GM18861 (cell line): ENCODE measurements around the gene CISD2.
"Not testable (repeated sequence)": the region's sequence is repeated elsewhere in the genome, so short reads cannot be mapped to it uniquely, and the experiment has no call there.

ENCODE experiments used
- ATAC-seq: cut with Tn5 transposase; IDR thresholded peaks from one replicate; pipeline ENCODE4 v1.9.1; 2021; ENCODE audit not compliant: unreplicated experiment

CISD2 gene

GRCh38 chr4:102901804-102902203 lies 33.0 kb downstream of the CISD2 start:
- no peak for ATAC-seq

- ATAC-seq = no peak
Measured at GRCh38 chr4:102918859-102919258, 50.1 kb downstream of the CISD2 start.

- ATAC-seq = not testable (repeated sequence)
Measured at GRCh38 chr4:102919697-102920096, 50.9 kb downstream of the CISD2 start.

GRCh38 chr4:102935716-102936115 lies 66.9 kb downstream of the CISD2 start:
- ATAC-seq = no peak

GRCh38 chr4:102938063-102938462 lies 69.3 kb downstream of the CISD2 start:
- not testable (repeated sequence) for ATAC-seq
